MV-4-11 (cell line): Measurements from ENCODE around the gene CCDC14.
"Not testable (repeated sequence)": the region's sequence is repeated elsewhere in the genome, so short reads cannot be mapped to it uniquely, and the experiment has no call there.

Experiments
- DNase-seq: peaks from one replicate; lab custom pipeline; 2025; lab: John Stamatoyannopoulos, UW

CCDC14 gene, protein sequence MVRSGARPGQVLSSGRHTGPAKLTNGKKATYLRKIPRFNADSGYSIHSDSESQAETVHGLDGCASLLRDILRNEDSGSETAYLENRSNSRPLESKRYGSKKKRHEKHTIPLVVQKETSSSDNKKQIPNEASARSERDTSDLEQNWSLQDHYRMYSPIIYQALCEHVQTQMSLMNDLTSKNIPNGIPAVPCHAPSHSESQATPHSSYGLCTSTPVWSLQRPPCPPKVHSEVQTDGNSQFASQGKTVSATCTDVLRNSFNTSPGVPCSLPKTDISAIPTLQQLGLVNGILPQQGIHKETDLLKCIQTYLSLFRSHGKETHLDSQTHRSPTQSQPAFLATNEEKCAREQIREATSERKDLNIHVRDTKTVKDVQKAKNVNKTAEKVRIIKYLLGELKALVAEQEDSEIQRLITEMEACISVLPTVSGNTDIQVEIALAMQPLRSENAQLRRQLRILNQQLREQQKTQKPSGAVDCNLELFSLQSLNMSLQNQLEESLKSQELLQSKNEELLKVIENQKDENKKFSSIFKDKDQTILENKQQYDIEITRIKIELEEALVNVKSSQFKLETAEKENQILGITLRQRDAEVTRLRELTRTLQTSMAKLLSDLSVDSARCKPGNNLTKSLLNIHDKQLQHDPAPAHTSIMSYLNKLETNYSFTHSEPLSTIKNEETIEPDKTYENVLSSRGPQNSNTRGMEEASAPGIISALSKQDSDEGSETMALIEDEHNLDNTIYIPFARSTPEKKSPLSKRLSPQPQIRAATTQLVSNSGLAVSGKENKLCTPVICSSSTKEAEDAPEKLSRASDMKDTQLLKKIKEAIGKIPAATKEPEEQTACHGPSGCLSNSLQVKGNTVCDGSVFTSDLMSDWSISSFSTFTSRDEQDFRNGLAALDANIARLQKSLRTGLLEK

DNA sequence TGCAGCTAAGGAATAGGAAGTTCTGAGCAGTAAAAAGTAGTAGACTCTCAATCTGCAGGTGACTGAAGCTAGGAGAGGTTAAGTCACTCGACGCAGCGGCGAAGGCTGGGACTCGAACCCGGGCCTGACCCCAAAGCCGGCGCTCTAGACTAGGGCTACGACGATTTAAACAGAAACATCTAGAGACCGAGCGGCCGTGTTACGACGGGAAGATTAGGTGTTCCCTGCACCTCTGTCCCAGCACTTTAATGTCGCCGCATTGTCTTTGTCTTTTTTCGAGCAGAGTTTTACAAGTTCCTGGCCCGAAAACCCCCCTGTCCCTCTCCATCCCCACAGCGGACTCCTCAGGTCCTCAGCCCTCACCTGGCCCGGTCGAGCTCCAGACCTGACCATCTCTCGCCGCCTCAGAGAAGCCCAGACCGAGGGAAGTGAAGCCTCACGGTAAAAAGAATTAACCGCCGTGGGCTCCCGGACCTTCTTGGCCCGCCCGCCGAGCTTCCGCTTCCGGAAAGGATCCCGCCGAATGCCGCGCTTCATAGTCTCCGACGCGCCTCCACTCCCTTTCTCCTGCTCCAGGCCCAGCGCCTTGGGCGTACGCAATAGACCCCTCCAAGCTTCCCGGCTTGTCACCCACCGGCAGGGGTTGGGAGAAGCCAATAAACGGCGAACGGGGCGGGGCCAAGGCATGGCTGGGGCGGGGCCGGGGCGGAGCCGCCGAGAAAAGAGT is at the start of gene CCDC14:
TSS of gene CCDC14 (minus strand) at position 449 of the 727 bp plus-strand sequence. CDS start at position 393, 56 bp downstream.
- peak; percentile 91 for DNase-seq

DNA sequence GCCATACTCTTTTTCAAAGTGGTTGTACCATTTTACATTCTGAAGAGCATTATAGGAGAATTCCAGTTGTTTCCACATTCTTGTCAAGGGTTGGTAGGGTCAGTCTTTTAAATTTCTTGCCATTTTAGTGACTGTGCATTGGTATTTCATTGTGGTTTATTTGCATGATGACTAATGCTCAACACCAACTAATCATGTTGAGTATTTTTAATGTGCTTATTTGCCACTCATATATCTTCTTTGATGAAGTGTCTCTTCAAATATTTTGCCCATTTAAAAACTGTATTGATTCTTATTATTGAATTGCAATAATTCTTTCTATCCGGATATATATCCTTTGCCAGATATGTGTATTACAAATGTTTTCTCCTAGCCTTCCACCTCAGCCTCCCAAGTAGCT is 47.3 kb upstream of the CCDC14 start:
- not testable (repeated sequence) for DNase-seq

DNA sequence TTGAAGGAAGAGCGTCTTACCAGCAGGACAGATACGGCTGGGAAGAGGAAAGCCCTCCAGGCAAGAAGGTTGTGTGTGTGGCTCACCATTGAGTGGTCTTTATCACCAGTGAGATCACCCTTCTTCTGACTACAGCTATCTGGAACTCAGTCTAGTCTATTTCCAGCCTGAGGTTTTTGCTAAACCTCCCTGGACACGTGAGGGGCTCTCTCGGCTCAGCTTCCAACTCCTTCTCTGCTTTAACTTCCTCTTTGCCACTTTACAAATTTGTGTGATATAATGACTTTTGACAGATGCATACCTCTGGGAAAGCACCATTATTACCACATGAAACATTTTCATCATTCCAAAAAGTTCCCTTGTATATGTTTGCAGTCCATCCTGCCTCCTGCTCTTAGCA is 46.2 kb upstream of the CCDC14 start:
- DNase-seq, result peak; percentile 78

DNA sequence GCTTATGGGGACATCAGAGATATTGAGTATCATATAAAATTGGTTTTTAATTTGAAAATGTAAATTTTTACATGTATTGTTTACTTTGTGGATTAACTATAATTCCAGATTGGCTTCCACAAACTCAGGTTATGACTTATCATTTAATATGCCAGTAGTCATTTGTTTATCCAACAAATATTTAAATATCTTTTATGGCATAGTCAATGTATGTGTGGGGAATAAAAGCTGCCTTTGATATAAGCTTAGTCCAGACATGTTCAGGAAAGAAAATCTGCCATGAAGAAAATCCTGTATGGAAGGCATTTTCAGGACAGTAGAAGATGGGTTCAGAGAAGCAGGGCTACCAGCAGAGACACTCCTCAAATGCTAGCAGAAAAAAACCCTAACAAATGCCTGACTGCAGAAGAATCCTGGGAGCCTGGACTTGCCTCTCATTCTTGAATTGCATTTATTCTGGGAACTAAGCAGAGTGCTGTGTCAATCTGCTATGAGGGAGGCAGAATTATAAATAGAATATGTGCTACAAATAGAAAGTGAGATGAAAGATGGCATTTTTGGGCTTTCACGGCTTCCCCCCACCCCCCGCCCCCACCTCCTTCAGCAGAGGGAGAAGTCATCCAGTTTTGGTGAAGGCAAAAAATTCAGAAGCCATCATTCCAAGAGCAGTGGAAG is 41.5 kb upstream of the CCDC14 start:
- not testable (repeated sequence) for DNase-seq

DNA sequence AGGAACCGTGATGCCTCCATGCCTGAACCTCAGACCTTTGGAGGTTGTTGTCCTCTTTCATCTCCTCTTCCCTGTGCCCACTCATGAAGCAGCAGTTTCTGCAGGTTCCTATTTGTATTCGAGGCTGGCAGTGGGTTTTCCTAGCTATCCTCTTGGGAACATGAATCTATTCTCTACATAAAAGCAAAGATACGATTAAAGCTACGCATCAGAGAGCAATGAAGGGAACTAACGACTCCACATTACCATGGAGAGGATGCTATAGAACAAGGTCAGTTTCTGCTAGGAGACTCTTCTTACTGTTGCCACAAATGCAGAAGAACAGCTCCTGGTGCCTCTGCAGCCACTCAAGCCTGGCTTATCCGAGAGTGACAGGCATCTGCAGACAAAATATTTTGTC is 40.3 kb upstream of the CCDC14 start:
- DNase-seq, result not testable (repeated sequence)

DNA sequence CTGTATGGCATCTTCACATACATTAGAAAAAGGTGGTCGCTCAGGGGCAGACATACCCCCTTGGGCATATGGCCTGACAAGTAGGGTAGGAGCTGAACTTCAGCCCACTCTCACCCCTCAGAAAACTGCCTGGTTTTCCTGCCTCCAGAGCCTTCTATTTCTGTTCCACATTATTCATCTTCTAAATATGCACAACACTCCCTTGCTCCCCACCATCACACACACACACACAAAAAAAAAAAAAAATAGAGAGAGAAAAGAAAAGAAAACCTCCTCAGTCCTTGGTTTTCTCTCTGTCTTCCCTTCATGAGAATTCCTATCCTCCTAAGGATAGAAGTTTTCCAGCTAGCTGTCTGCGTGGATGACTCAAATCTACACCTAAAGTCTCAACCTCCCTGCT is 36.5 kb upstream of the CCDC14 start:
- DNase-seq, result no peak

DNA sequence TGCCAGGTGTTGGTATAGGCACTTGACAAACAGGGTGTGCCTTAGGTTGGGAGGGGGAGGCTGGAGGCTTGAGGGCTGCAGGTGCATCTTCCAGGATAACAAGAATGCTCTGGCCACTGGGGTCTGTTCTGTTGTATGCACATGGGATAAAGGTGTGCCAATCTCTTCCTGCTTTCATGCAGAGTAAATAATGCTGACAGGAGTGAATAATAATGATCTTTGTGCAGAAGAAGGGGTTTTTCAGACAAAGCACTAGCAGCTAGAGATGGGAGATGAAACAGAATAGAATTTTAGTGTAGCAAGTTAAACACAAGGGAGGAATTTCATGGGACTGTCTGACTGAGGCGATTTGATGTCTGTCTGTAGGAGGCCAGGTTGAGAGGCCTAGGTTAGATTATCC is 32.8 kb upstream of the CCDC14 start:
- no peak for DNase-seq

DNA sequence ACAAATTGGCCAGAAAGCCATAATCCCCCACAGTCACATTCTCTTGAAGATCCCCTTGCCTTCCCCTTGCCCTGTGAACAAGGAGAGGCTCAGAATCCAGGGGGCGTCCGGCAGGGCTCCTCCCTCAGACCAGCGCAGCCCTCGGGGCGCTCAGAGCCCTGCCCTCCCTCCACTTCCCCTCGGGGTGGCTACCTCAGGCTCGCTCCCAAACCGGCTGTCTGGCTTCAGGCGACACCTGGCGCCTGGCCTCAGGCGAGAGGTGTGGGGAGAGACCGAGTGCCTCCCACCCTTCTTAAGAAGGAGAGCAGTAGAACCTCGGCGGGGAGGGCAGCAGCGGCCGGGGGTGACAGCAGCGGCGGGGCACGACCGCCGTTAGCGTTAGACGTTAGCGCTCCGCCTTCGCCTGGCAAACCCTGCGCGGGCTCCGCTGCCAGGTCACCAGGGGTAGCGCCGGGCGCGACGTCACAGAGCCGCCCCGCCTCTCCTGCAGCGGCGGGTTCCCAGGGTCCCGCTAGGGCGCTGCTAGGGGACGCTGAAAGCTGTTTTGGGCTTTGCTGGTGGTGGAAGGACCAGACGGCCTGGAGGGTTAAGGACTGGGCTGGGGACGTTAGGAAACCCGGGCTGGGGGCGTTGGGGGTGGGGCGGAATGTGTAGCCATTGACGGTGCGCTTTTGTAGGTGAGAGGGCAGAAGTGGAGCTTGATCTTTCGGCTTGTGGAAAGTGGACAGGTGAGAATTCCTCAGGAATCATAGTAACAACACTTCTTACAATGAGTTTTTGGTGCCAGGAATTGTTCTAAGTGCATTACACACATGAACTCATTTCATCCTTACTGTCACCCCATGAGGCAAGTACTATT is 30.9 kb upstream of the CCDC14 start, which contains the start of gene ROPN1:
TSS of gene ROPN1 (minus strand) at position 395 of the 859 bp plus-strand sequence. CDS start 11,643 bp downstream, outside the sequence.
- DNase-seq, result not testable (repeated sequence)

DNA sequence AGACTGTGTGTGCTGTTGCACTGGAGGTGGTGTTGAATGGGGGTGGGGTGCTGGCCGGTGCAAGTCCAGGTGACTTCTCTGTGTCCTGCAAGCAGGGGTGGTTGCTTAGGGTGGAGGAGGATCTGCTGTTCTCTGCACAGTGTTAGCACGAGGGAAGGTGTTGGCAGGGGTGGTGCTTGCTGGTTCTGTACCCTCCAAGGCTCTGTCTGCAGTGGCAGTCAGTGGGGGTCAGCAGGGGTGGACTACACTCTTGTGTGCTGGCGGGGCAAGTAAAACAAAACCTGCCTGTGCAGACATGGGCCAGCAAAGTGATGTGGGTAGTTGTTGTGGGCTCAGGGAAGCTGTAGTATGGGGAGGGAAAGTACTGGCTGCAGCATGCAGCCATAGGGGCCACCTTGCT is 25.4 kb upstream of the CCDC14 start:
- no peak for DNase-seq

DNA sequence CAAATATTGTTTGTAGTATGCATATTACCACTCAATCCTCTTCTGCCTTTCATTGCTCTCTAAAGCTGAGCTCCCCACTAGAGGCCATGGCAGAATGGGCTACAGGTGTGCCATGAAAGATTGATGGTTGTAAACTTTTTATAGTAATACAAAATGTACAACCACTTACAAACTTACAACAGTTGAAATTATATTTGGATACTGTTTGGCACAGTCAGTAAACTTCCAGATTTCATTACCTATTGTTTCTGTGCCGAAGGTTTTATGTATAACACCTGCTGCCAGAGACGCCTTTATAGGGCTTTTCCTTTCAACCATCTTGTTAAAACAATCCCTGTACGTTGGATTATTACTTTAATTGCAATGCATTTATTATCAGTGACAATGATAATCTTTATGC is 23.9 kb upstream of the CCDC14 start:
- DNase-seq, result no peak

DNA sequence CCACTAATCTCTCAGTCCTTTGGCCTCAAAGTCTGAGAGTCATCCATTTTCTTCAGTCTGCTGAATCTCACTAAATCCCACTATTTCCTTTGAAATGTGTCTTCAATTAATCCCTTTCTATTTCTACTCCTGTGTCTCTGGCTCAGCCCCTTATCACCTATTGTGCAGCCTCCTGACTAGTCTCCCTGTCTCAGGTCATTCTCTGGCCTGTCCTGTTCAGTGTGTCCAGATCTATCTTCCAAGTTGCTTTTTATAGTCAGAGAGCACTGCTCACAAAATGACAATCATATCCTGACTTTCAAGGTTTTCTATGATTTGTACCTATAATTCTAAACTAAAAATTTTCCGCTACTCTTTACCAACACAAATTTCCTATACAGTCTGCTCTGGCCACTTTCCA is 23.3 kb upstream of the CCDC14 start:
- DNase-seq, result no peak

DNA sequence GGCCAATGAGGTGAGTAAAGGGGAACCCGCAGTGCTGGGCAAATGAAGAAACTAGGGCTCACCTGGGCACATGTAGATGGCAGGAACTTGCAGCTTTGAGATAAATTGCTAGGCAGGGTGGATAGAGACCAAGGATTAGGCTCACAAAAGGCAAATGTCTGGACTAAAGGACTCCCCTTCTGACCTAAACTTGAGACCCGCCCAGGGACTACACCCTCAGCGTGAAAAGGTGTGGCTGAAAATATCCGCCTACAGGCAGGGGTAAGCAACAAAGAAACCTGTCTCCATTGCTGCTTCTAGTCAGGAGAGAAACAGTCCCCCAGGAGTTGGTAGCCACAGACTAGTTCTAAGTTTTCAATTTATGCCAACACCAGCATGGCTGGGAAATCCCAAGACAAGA is 20.3 kb upstream of the CCDC14 start:
- DNase-seq, result not testable (repeated sequence)

DNA sequence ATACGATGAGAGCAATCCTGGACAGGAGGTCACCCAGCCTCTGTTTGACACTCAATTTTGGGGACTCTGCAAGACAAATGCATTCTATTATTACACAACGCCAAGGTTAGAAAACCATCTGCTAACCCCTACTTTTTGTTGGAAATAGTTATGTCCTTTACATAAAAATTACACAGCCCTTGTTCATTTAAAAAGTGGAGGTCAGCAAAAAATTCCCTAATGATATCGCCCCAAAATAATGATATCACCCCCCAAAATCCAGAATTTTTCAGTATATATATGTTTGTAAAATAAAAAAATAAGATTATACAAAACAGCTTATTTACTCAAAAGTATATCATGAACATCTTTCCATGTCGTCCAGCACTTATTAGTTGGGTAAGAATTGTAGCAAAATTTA is 19.5 kb upstream of the CCDC14 start:
- DNase-seq, result no peak

DNA sequence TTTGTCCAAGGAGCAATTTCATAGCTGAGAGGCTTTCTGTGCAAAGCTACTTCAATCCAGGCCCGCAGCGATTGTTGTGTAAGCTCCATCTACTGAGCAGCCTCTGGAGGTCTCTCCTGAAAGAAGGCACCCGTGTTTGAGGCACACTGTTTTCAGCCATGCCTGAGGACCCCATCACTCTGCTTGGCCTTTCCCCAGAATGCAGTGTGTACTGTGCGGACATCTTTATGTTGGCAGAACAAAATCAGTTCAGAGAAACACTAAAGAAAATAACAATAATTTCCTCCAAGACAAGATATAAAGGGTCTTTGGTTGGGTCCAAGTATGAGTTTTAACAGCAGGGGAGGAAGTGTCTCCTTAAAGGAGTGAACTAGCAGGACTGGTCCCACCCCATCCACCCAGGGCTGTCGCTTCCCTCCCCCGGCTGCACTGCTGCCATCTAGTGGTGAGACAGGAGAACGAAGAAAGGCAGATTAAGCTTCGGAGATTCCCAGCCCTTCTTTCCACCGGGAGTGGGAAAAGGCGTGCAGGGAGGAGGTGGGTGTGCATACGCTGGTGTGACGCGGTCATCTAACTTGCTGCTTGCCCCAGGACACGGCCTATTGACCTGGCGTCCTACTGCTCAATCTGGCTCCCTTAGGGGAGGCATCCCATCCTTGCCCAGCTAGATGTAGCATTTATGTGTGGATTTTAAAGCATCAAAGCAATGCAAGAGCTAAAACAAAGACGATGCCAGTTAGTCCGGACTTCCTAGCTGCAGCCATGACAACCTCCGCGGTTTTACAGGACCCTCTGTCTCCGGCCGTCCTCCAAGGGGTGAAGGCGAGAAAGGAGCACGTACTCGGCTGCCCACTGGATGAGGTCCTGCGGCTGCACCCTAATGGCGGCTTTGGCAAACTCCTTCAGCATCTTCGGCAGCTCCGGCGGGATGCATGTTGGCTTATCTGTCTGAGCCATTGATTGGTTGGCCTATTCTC is 18.8 kb upstream of the CCDC14 start:
- not testable (repeated sequence) for DNase-seq

DNA sequence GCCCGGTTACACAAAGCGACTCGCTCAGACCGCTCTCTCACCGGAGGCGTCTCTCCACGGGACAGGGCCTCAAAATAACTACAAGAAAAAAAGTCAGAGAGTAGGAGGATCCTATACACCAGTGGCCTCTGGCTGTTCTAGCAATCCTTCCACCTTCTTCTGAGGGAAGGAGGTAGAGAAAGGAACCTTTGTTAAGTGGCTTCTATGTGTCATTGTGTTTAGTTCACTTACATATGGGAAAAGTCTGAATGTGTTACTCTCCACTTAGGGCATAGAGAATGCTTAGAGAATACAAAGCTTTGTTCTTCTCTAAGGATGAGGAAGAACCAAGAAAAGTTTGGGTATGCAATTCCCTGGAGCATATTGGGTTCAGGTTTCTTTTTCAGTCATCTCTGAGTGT is 15.9 kb upstream of the CCDC14 start:
- not testable (repeated sequence) for DNase-seq

DNA sequence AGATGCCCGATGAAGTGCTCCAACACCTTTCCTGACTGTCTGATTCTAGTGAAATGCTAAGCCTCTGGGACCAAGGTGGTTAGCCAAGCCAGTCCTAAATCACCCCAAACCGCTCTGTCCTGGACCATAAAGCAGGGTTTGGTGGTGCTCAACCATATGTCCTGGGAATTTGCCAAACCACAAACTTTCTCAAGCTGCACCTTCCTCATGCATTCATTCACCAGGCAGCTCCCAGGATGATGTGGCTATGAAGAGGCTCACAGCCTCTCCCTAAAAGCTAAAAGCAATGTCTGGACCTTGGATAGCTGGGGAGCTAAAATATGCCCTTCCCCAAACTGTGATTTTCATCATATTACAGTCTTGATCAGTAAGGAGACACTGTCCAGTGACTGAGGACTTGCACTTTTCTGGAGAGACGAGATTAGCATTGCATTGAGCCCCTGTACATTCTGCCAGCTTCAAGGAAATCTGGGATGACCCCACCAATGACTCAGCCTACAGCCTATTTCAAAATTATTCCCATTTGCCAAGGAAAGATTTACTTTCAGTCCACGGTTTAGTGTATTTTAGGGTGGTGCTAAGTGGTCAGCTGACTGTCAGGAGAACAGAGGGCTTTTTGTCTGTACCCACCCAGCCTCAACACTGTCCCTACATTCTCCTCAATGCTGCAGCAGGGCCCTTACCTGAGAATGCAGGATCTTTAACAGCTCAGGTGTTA is 15.3 kb upstream of the CCDC14 start:
- not testable (repeated sequence) for DNase-seq

DNA sequence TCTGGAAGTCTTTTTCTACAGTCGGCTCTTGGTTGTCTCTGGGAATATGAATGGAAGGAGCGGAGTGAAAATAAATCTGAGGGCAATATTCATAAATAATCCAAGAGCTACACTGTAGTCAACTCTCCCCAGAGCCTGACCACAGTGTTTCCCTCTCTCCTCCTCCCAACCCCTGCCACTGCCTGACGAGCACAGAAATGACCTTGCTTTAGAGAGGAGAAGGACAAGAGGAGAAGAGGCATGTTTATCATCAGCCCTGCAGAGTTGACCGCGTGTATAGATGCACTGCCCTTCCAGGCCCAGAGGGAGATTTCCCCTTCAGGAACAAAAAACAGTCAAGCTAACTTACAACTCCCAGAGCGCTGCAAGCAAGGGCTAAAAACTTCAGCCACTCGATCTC is 14.0 kb upstream of the CCDC14 start:
- DNase-seq, result not testable (repeated sequence)

DNA sequence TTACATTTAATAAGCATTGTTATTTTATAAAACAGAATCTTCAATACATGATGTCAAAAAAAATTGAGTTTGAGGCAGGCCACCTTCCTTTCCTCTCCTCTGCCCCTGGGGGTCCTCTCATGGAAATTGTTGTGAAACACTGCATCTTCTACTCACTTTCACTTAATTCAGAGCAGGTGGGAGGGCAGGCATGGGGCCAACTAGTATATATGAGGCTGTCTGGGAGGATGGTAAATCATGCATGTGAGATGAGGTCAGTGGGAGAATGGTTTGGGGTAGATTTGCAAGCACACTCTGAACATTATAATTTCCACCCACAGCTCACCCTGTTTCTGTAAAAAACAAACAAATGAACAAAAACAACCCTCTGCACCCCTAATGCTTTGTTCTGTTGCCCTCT is 10.4 kb upstream of the CCDC14 start:
- no peak for DNase-seq

DNA sequence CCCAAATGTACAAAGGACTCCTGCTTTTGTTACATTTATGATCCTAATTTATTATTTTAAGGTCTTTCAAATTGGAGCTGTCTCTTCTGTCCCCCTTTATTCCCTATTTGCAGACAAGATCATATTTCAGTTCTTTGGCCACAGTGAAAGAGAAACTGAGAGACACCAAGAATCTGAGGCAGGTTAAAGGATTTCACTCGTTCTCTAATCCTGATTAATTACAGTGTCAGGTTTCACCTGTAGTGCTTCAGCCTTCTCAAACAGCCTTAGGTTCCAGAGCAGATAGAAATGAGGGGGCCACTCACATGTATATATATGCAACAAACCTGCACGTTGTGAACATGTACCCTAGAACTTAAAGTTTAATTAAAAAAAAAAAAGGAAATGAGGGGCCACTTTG is 6.2 kb upstream of the CCDC14 start:
- DNase-seq, result not testable (repeated sequence)
